GM12875 (cell line): ENCODE results near the gene SIRPB2.

Source experiments
- H3K4me3 ChIP-seq: one replicate; pipeline ENCODE4 v1.5.1; 2011; ENCODE audit warnings: low read depth, low read length, control low read depth
- TF ChIP-seq, protein P1 (sequence below): IDR thresholded peaks from 2 replicates; pipeline ENCODE4 v1.5.1; 2011; ENCODE audit warnings: low read depth, mild to moderate bottlenecking, control low read depth, inconsistent platforms, low read length, moderate library complexity, borderline replicate concordance; ENCODE audit not compliant: insufficient read depth

Gene SIRPB2

GRCh38 chr20:1479831-1480595 lies 11.2 kb downstream of the SIRPB2 start:
- TF ChIP-seq, protein P1, sequence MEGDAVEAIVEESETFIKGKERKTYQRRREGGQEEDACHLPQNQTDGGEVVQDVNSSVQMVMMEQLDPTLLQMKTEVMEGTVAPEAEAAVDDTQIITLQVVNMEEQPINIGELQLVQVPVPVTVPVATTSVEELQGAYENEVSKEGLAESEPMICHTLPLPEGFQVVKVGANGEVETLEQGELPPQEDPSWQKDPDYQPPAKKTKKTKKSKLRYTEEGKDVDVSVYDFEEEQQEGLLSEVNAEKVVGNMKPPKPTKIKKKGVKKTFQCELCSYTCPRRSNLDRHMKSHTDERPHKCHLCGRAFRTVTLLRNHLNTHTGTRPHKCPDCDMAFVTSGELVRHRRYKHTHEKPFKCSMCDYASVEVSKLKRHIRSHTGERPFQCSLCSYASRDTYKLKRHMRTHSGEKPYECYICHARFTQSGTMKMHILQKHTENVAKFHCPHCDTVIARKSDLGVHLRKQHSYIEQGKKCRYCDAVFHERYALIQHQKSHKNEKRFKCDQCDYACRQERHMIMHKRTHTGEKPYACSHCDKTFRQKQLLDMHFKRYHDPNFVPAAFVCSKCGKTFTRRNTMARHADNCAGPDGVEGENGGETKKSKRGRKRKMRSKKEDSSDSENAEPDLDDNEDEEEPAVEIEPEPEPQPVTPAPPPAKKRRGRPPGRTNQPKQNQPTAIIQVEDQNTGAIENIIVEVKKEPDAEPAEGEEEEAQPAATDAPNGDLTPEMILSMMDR, result no peak
- no peak overlapping the region for H3K4me3 ChIP-seq

GRCh38 chr20:1478566-1478965 lies 12.7 kb downstream of the SIRPB2 start:
- H3K4me3 ChIP-seq, result no peak overlapping the region
- TF ChIP-seq, protein P1, result no peak

GRCh38 chr20:1477896-1478490 lies 13.2 kb downstream of the SIRPB2 start:
- TF ChIP-seq, protein P1, result no peak
- no peak overlapping the region for H3K4me3 ChIP-seq

- TF ChIP-seq, protein P1, result 0 out of 2 replicates have a peak, but pooled peaks have one; percentile 7
- H3K4me3 ChIP-seq, result no peak overlapping the region
These were observed 16.2 kb downstream of the SIRPB2 start for GRCh38 chr20:1474817-1475603.

DNA sequence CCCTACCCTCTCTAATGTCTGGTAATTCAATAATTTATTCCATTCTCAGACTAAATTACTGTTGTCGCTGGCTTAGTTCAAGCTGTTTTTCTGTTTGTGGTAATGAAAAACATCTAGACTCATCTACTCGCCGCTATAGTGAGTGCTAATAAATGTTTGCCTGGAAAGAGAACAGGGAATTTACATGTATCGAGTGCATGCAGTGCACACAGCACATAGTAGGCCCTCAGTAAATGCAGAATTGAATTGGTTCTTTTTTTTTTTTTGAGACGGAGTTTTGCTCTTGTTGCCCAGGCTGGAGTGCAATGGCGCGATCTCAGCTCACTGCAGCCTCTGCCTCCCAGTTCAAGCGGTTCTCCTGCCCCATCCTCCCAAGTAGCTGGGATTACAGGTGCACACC lies 16.9 kb downstream of the SIRPB2 start:
- TF ChIP-seq, protein P1, result no peak
- no peak overlapping the region for H3K4me3 ChIP-seq

GRCh38 chr20:1473246-1474220 lies 17.7 kb downstream of the SIRPB2 start:
- no peak overlapping the region for H3K4me3 ChIP-seq
- TF ChIP-seq, protein P1, result no peak
